Skeletal muscle tissue (tissue), 4 donors: ENCODE results near the gene SPTY2D1. TPM values are rescaled to one million over a fixed set of nuclear protein-coding genes. Genes with fewer than 3 reads are reported as not detected.
"Not testable (repeated sequence)": the region's sequence is repeated elsewhere in the genome, so short reads cannot be mapped to it uniquely, and the experiment has no call there.

Source experiments
- H3K27ac ChIP-seq: one replicate; pipeline ENCODE4 v1.7.0; 2013; ENCODE audit warnings: mild to moderate bottlenecking, low read depth, low read length, inconsistent platforms
- H3K27me3 ChIP-seq, 3 donors: one replicate each; pipeline ENCODE4 v1.7.0; 2013; ENCODE audit warnings: low read length in 3 of 3; ENCODE audit not compliant: control insufficient read depth in 3 of 3, insufficient read depth in 3 of 3
- H3K36me3 ChIP-seq, 3 donors: one replicate each; pipeline ENCODE4 v1.7.0; 2013; ENCODE audit warnings: low read length in 3 of 3; ENCODE audit not compliant: control insufficient read depth in 3 of 3, insufficient read depth in 3 of 3
- H3K4me1 ChIP-seq, 3 donors: one replicate each; pipeline ENCODE4 v1.7.0; 2013; ENCODE audit warnings: low read length in 3 of 3, mild to moderate bottlenecking in 3 of 3; ENCODE audit not compliant: control insufficient read depth in 3 of 3, insufficient read depth in 3 of 3
- H3K4me3 ChIP-seq, 3 donors: one replicate each; pipeline ENCODE4 v1.7.0; 2013; ENCODE audit warnings: low read length in 3 of 3
- H3K9ac ChIP-seq, 3 donors: one replicate each; pipeline ENCODE4 v1.7.0; 2013; ENCODE audit warnings: low read length in 3 of 3, mild to moderate bottlenecking in 3 of 3, moderate library complexity in 2 of 3, low read depth in 1 of 3
- H3K9me3 ChIP-seq, 3 donors: one replicate each; pipeline ENCODE4 v1.7.0; 2013; ENCODE audit warnings: low read length in 3 of 3; ENCODE audit not compliant: control insufficient read depth in 3 of 3
- total RNA-seq: library from RNA; depleted of rRNA; stranded (reverse); fragments of >200 nt; gene quantifications from one replicate; pipeline ENCODE4 v1.2.3, GENCODE V29; 2014
- donor health status: Osteomylitis.

The SPTY2D1 gene
- 13.6 TPM for total RNA-seq

GRCh38 chr11:18634140-18635032 is at the start of gene SPTY2D1:
Gene SPTY2D1, minus strand, starts transcription at chr11:18634342. Its CDS starts 85 bp downstream, at chr11:18634257.
- Histone ChIP-seq H3K9me3 (no peaks in the 10 kb centered on the region), H3K27me3 (no peaks in the 10 kb centered on the region), H3K9ac (peak within 1 kb of the TSS; percentile 98 to 99 (median 99)), H3K4me3 (peak within 1 kb of the TSS; percentile 98 to 100 (median 98)), H3K36me3 (no peaks in the 10 kb centered on the region), H3K27ac (peak within 1 kb of the TSS; percentile 90), H3K4me1 (peaks cover 15 to 17% (median 16%) of the 10 kb centered on the region in 3 donors)

- Histone ChIP-seq H3K4me3 (no peak overlapping the region), H3K27ac (no peak overlapping the region), H3K27me3 (no peaks in the 10 kb centered on the region), H3K9me3 (no peaks in the 10 kb centered on the region), H3K4me1 (no peaks in the 10 kb centered on the region), H3K36me3 (no peaks in the 10 kb centered on the region), H3K9ac (no peak overlapping the region)
Observed at GRCh38 chr11:18682466-18682865, 48.3 kb upstream of the SPTY2D1 start.

- not testable (repeated sequence) for H3K27ac ChIP-seq, H3K36me3 ChIP-seq, H3K9me3 ChIP-seq, H3K9ac ChIP-seq, H3K4me3 ChIP-seq, H3K27me3 ChIP-seq, H3K4me1 ChIP-seq
Observed at GRCh38 chr11:18681949-18682348, 47.8 kb upstream of the SPTY2D1 start.

GRCh38 chr11:18677560-18677959 is 43.4 kb upstream of the SPTY2D1 start:
- Histone ChIP-seq H3K4me3 (no peak overlapping the region), H3K9me3 (no peaks in the 10 kb centered on the region), H3K27me3 (no peaks in the 10 kb centered on the region), H3K4me1 (no peaks in the 10 kb centered on the region), H3K36me3 (no peaks in the 10 kb centered on the region), H3K27ac (no peak overlapping the region), H3K9ac (no peak overlapping the region)

- Histone ChIP-seq H3K4me3 (no peak overlapping the region), H3K9me3 (no peaks in the 10 kb centered on the region), H3K4me1 (no peaks in the 10 kb centered on the region), H3K27me3 (no peaks in the 10 kb centered on the region), H3K36me3 (no peaks in the 10 kb centered on the region), H3K27ac (no peak overlapping the region), H3K9ac (no peak overlapping the region)
Observed at GRCh38 chr11:18676803-18677202, 42.7 kb upstream of the SPTY2D1 start.

- H3K4me1 ChIP-seq, H3K27ac ChIP-seq, H3K36me3 ChIP-seq, H3K4me3 ChIP-seq, H3K9me3 ChIP-seq, H3K27me3 ChIP-seq, H3K9ac ChIP-seq: not testable (repeated sequence)
Observed at GRCh38 chr11:18672209-18672608, 38.1 kb upstream of the SPTY2D1 start.

GRCh38 chr11:18671246-18671645 is 37.1 kb upstream of the SPTY2D1 start:
- no peaks in the 10 kb centered on the region for H3K9me3 ChIP-seq
- H3K4me3 ChIP-seq: no peak overlapping the region
- H3K27me3 ChIP-seq: no peaks in the 10 kb centered on the region
- no peak overlapping the region for H3K27ac ChIP-seq
- no peaks in the 10 kb centered on the region for H3K36me3 ChIP-seq
- no peak overlapping the region for H3K9ac ChIP-seq
- H3K4me1 ChIP-seq: no peaks in the 10 kb centered on the region

GRCh38 chr11:18669711-18670110 is 35.6 kb upstream of the SPTY2D1 start:
- Histone ChIP-seq H3K4me3 (no peak overlapping the region), H3K9ac (no peak overlapping the region), H3K4me1 (no peaks in the 10 kb centered on the region), H3K27me3 (no peaks in the 10 kb centered on the region), H3K9me3 (no peaks in the 10 kb centered on the region), H3K27ac (no peak overlapping the region), H3K36me3 (no peaks in the 10 kb centered on the region)

GRCh38 chr11:18669219-18669596 is 35.1 kb upstream of the SPTY2D1 start:
- H3K9ac ChIP-seq: no peak overlapping the region
- H3K27ac ChIP-seq: no peak overlapping the region
- no peaks in the 10 kb centered on the region for H3K36me3 ChIP-seq
- no peak overlapping the region for H3K4me3 ChIP-seq
- no peaks in the 10 kb centered on the region for H3K9me3 ChIP-seq
- no peaks in the 10 kb centered on the region for H3K27me3 ChIP-seq
- H3K4me1 ChIP-seq: no peaks in the 10 kb centered on the region

GRCh38 chr11:18668131-18668530 is 34.0 kb upstream of the SPTY2D1 start:
- H3K4me1 ChIP-seq: no peaks in the 10 kb centered on the region
- H3K4me3 ChIP-seq: no peak overlapping the region
- H3K9ac ChIP-seq: no peak overlapping the region
- H3K27ac ChIP-seq: no peak overlapping the region
- H3K36me3 ChIP-seq: no peaks in the 10 kb centered on the region
- H3K9me3 ChIP-seq: no peaks in the 10 kb centered on the region
- no peaks in the 10 kb centered on the region for H3K27me3 ChIP-seq
